ENCODE measurements around the gene GLT6D1. TPM values are rescaled to one million over a fixed set of nuclear protein-coding genes. Genes with fewer than 3 reads are reported as not detected.

Gene GLT6D1
- total and polyA plus RNA-seq, 2 donors (not counting 3 experiments of a cell fraction or from before 2014, with no cell fraction given) = not detected

DNA sequence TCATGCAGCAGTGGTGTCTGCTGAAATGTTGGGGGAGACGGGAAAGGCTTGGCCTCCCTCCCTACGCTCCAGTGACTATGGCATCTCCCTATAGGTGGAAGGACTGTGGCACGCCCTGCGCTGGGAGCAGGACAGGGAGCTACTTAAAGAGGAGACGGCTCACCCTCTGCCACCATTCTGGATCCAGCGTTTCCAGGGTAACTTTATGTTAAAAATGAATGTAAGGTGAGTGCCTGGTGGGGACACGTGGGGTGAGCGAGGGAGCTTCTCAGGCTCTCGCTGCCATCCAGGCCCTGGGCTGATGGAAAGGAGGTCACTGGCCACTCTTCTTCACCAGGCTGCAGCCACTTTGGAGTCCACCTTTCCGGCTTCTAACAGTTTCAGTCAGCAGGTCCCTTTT, 62.1 kb downstream of the GLT6D1 start:
- Histone ChIP-seq H2AFZ (ENCODE audit: low read depth, low read length) (no peak overlapping the region), H3K4me1 (ENCODE audit: control insufficient read depth, extremely low read depth, insufficient read depth, low read length) (no peaks in the 10 kb centered on the region), H3K9me1 (replicated peaks; ENCODE audit: control insufficient read depth, extremely low read depth, insufficient read depth, low read length) (no peaks in the 10 kb centered on the region), H3K27ac (ENCODE audit: insufficient read depth, low read depth, low read length) (no peak overlapping the region), H3K4me3 (replicated peaks in 1 of 3; ENCODE audit: insufficient read depth in 1 of 3, low read depth in 1 of 3, low read length in 3 of 3) (no peak overlapping the region), H3K4me2 (ENCODE audit: insufficient read depth, low read length) (no peak overlapping the region), H3K79me2 (ENCODE audit: control insufficient read depth, insufficient read depth, low read length) (no peaks in the 10 kb centered on the region), H3K36me3 (ENCODE audit: control insufficient read depth in 2 of 2, extremely low read depth in 1 of 2, insufficient read depth in 2 of 2, low read length in 2 of 2) (no peaks in the 10 kb centered on the region), H3K27me3 (ENCODE audit: control insufficient read depth in 2 of 2, insufficient read depth in 2 of 2, low read length in 2 of 2) (no peaks in the 10 kb centered on the region), H4K20me1 (replicated peaks; ENCODE audit: control insufficient read depth, extremely low read depth, insufficient read depth, low read length) (no peaks in the 10 kb centered on the region), H3K9me3 (replicated peaks; ENCODE audit: control insufficient read depth, insufficient read depth, low read length) (no peaks in the 10 kb centered on the region), H3K9ac (replicated peaks; ENCODE audit: extremely low read depth, insufficient read depth, low read length) (no peak overlapping the region)
- FAIRE-seq (no peak), DNase-seq (ENCODE audit: low read depth, low spot score) (no peak)
- TF ChIP-seq POLR2A (IDR thresholded peaks at IDR 0.05; ENCODE audit: low read depth, low read length) (no peak), POLR2AphosphoS5 (IDR thresholded peaks at IDR 0.05; ENCODE audit: insufficient read depth, low read depth, low read length) (no peak), MAX (IDR thresholded peaks at IDR 0.05; ENCODE audit: insufficient read depth, insufficient read length) (no peak), FOS (IDR thresholded peaks at IDR 0.05; ENCODE audit: borderline replicate concordance, insufficient read depth, low read length) (no peak), CTCF (IDR thresholded peaks at IDR 0.05; ENCODE audit: extremely low read depth in 1 of 2, insufficient read depth in 1 of 2, low read depth in 1 of 2, low read length in 2 of 2) (no peak), JUN (IDR thresholded peaks at IDR 0.05; ENCODE audit: borderline replicate concordance, insufficient read depth, insufficient read length, low read depth) (no peak), MYC (IDR thresholded peaks at IDR 0.05; ENCODE audit: low read depth, low read length) (no peak), EZH2 (IDR thresholded peaks at IDR 0.05; ENCODE audit: borderline replicate concordance, low read depth, low read length, severe bottlenecking) (no peak), GATA2 (IDR thresholded peaks at IDR 0.05; ENCODE audit: insufficient read depth, insufficient read length, low read depth, low read length) (no peak)
- CTCF ChIA-PET = no interaction called here
- intact Hi-C loops (cut with micrococcal nuclease) (no loop called here), dilution Hi-C loops (cut with MboI; ENCODE audit: extremely low pct_ligation_motif_present, low sequenced_read_pairs) (no loop called here)
- POLR2A ChIA-PET = no interaction called here
- no TSS peak for BruUV-seq (replicated peaks)
